ENCODE results near the gene RELN. TPM values are rescaled to one million over a fixed set of nuclear protein-coding genes. Genes with fewer than 3 reads are reported as not detected.
"Not testable (repeated sequence)": the region's sequence is repeated elsewhere in the genome, so short reads cannot be mapped to it uniquely, and the experiment has no call there.

RELN gene
- total RNA-seq, 2 donors from 2014 or later, result 3.9 to 8.5 TPM

DNA sequence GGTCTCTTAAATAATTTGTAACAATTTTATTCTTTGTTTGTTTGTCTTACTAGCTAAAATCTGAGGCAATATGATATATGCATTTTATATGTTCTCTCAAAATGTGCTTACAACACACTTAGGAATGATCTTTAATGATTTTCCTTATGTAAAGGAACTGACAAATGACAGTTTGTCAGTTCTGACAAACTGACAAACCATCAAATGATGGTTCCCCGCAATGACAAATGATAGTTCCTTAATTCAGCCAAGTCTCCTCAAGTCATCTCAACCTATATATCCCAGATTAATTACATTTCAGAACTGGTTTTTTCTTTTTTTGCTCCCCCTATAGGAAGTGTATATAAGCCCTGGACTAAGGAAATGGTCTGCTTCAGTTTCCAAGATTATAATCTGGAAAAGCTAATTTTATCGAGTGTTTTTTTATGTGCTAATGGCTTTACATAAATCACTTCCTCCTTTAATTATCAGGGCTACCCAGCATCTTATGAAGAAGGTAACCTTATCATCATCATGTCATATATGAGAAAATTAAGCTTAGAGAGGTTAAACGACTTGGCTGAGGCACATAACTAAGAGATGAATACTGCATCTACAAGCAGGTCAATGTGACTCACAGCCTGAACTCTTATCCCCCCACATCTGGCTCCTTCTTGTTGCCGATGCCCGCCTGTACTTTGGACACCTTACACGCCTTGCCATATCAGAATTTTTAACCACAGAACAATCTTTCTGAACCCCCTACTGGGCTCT lies 75.1 kb downstream of the RELN start:
- Histone ChIP-seq H3K36me3 (ENCODE audit: control insufficient read depth, insufficient read depth, low read length) (no peaks in the 10 kb centered on the region), H3K4me1 (ENCODE audit: control insufficient read depth, insufficient read depth, low read length) (no peaks in the 10 kb centered on the region), H3K9ac (ENCODE audit: extremely low read depth, low read length, poor library complexity, severe bottlenecking) (no peak overlapping the region), H3K27ac (ENCODE audit: low read depth, low read length) (no peak overlapping the region), H3K27me3 (ENCODE audit: control insufficient read depth, insufficient read depth, low read length, poor library complexity, severe bottlenecking) (no peaks in the 10 kb centered on the region), H3K4me3 (ENCODE audit: low read length) (no peak overlapping the region), H3K9me3 (ENCODE audit: control insufficient read depth, low read length) (no peaks in the 10 kb centered on the region)
- no peaks in the 10 kb centered on the region for H3K27me3 Mint-ChIP-seq (ENCODE audit: insufficient read depth)
- peaks cover 2% of the 10 kb centered on the region for H3K4me1 Mint-ChIP-seq
- H3K27ac Mint-ChIP-seq, result no peak overlapping the region
- H3K36me3 Mint-ChIP-seq (ENCODE audit: low read depth), result no peaks in the 10 kb centered on the region
- peaks cover 3% of the 10 kb centered on the region for H3K9me3 Mint-ChIP-seq
- DNase-seq, result no peak
- no peak overlapping the region for H3K4me3 Mint-ChIP-seq
- WGBS, 2 experiments (ENCODE audit: insufficient coverage in 1 of 2, insufficient read length in 1 of 2), result 91 to 100% methylated on average over 2 to 6 of the region's 6 CpGs
- TF ChIP-seq, protein P1, sequence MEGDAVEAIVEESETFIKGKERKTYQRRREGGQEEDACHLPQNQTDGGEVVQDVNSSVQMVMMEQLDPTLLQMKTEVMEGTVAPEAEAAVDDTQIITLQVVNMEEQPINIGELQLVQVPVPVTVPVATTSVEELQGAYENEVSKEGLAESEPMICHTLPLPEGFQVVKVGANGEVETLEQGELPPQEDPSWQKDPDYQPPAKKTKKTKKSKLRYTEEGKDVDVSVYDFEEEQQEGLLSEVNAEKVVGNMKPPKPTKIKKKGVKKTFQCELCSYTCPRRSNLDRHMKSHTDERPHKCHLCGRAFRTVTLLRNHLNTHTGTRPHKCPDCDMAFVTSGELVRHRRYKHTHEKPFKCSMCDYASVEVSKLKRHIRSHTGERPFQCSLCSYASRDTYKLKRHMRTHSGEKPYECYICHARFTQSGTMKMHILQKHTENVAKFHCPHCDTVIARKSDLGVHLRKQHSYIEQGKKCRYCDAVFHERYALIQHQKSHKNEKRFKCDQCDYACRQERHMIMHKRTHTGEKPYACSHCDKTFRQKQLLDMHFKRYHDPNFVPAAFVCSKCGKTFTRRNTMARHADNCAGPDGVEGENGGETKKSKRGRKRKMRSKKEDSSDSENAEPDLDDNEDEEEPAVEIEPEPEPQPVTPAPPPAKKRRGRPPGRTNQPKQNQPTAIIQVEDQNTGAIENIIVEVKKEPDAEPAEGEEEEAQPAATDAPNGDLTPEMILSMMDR (conservative IDR thresholded peaks at IDR 0.05), result peak; percentile 30

DNA sequence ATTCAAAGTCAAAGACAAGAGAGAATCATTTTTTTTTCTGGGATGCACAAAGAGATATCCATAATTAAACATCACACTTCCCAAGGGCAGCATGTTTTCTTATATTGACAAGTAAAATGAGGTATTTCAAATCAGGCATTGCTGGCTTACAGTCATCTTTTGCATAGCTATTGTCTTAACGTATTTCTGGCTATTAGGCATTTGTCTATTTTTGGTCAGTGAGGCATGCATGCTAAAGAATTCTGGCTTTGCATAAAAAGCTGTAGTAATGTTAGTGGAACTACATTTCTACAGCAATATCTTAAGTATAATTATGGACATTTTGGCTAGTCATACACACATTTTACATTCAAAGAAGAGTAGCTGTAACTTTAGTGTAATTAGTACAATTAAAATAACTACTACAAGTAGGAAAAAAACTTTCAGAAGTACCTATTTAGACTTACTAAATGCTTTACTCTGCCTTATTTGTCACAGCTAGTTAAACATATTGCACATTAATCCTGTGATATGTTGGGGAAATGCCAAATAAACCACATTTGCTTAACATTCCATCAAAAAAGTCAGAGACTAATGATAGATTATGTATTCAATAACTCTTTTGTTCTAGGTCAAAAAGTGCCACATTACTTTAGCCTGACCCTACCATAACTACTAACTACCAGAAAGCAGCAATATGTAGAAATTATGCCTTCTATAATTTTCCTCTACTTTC lies 76.4 kb downstream of the RELN start:
- Histone ChIP-seq H3K36me3 (ENCODE audit: control insufficient read depth, insufficient read depth, low read length) (no peaks in the 10 kb centered on the region), H3K27me3 (ENCODE audit: control insufficient read depth, insufficient read depth, low read length, poor library complexity, severe bottlenecking) (no peaks in the 10 kb centered on the region), H3K4me1 (ENCODE audit: control insufficient read depth, insufficient read depth, low read length) (no peaks in the 10 kb centered on the region), H3K4me3 (ENCODE audit: low read length) (no peak overlapping the region), H3K9ac (ENCODE audit: extremely low read depth, low read length, poor library complexity, severe bottlenecking) (no peak overlapping the region), H3K27ac (ENCODE audit: low read depth, low read length) (no peak overlapping the region), H3K9me3 (ENCODE audit: control insufficient read depth, low read length) (no peaks in the 10 kb centered on the region)
- H3K9me3 Mint-ChIP-seq, result peaks cover 3% of the 10 kb centered on the region
- H3K27me3 Mint-ChIP-seq (ENCODE audit: insufficient read depth), result no peaks in the 10 kb centered on the region
- no peaks in the 10 kb centered on the region for H3K36me3 Mint-ChIP-seq (ENCODE audit: low read depth)
- H3K4me1 Mint-ChIP-seq, result no peaks in the 10 kb centered on the region
- DNase-seq, result no peak
- H3K27ac Mint-ChIP-seq, result no peak overlapping the region
- H3K4me3 Mint-ChIP-seq, result no peak overlapping the region
- 74% methylated on average over 1 of the region's 1 CpG; no CpG with 5 or more reads in 1 of the 2 experiments for WGBS, 2 experiments (ENCODE audit: insufficient coverage in 1 of 2, insufficient read length in 1 of 2)
- TF ChIP-seq, protein P1 (conservative IDR thresholded peaks at IDR 0.05), result no peak

DNA sequence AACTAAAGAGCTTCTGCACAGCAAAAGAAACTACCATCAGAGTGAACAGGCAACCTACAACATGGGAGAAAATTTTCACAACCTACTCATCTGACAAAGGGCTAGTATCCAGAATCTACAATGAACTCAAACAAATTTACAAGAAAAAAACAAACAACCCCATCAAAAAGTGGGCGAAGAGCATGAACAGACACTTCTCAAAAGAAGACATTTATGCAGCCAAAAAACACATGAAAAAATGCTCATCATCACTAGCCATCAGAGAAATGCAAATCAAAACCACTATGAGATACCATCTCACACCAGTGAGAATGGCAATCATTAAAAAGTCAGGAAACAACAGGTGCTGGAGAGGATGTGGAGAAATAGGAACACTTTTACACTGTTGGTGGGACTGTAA lies 78.4 kb downstream of the RELN start:
- not testable (repeated sequence) for H3K9ac ChIP-seq (ENCODE audit: extremely low read depth, low read length, poor library complexity, severe bottlenecking); H3K27ac Mint-ChIP-seq; DNase-seq; H3K27me3 Mint-ChIP-seq (ENCODE audit: insufficient read depth); H3K4me1 ChIP-seq (ENCODE audit: control insufficient read depth, insufficient read depth, low read length); H3K9me3 ChIP-seq (ENCODE audit: control insufficient read depth, low read length); H3K4me3 ChIP-seq (ENCODE audit: low read length); H3K36me3 Mint-ChIP-seq (ENCODE audit: low read depth); H3K4me1 Mint-ChIP-seq; H3K27me3 ChIP-seq (ENCODE audit: control insufficient read depth, insufficient read depth, low read length, poor library complexity, severe bottlenecking); H3K4me3 Mint-ChIP-seq; H3K27ac ChIP-seq (ENCODE audit: low read depth, low read length); H3K9me3 Mint-ChIP-seq; H3K36me3 ChIP-seq (ENCODE audit: control insufficient read depth, insufficient read depth, low read length)
- no CpG with 5 or more reads among the region's 1 CpG for WGBS, 2 experiments (ENCODE audit: insufficient coverage in 1 of 2, insufficient read length in 1 of 2)

Measured in endodermal cell (in vitro differentiated cells).